GM13976 (cell line): ENCODE measurements around the gene ITGA2.

Experiments used
- DNase-seq: peaks from one replicate; pipeline ENCODE4 v3.0.0; 2012; ENCODE audit warnings: low spot score
- CTCF ChIP-seq: IDR thresholded peaks from 2 replicates; pipeline ENCODE4 v1.5.1; 2012; ENCODE audit warnings: borderline replicate concordance, mild to moderate bottlenecking; ENCODE audit not compliant: insufficient read depth; ENCODE audit errors: extremely low read depth, missing control alignments, control extremely low read depth
- in situ Hi-C: fragments of 300-500 bp; cut with MboI; formaldehyde crosslinking; loops from one replicate; pipeline ENCODE4 v1.12.0; 2022; ENCODE audit warnings: low sequenced_read_pairs, mixed read lengths, inconsistent platforms; ENCODE audit not compliant: unreplicated experiment

ITGA2 gene

GRCh38 chr5:53118879-53119278, 129.7 kb downstream of the ITGA2 start:
- TF ChIP-seq CTCF: no peak
- in situ Hi-C loops: no loop called here
- no peak for DNase-seq

- in situ Hi-C loops: no loop called here
- TF ChIP-seq CTCF: no peak
- no peak for DNase-seq
These were observed 131.0 kb downstream of the ITGA2 start for GRCh38 chr5:53120165-53120564.

DNA sequence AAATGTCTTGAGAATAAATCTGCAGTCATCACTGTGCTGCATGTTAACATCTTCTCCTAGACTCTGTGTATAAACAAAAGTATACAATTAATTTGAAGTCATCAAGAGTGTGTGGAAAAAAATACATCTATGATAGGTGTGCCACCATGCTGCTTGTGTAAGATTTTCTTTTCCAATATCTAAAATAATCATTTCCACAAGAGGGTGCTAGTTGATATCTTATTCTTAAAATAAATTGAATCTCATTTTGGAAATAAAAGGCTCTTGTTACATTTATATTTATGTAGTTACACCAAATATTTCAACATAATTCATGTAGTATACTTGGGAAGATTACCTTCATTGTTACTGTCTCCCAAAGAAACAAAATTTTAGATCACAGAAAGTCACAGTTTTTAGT, 134.6 kb downstream of the ITGA2 start:
- DNase-seq: no peak
- no peak for TF ChIP-seq CTCF

DNA sequence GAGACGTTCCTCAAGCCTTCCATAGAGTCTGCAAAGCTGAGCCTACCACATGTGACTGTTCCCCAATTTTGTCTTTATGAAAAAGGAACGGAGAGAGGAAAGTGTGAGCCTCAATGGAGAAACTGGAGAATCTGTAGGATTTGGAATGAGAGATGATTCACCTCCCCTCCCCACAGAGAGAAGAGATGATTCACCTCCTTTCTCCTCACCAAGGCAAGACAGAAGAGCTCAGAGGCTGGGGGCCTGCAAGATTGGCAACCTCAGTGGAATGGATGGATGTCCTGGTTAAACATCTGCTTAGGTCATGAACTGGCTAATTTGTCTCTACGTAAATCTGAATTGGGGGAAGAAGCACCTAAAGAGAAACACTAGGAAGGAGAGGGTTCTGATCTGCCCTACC, 137.4 kb downstream of the ITGA2 start:
- TF ChIP-seq CTCF: no peak
- in situ Hi-C loops: no loop called here
- DNase-seq: no peak

More for the DNA sequence above, 134.6 kb downstream of the ITGA2 start:
- in situ Hi-C loops: no loop called here

- TF ChIP-seq CTCF: no peak
- no peak for DNase-seq
- in situ Hi-C loops: no loop called here
These were observed 138.0 kb downstream of the ITGA2 start for GRCh38 chr5:53127107-53127506.

DNA sequence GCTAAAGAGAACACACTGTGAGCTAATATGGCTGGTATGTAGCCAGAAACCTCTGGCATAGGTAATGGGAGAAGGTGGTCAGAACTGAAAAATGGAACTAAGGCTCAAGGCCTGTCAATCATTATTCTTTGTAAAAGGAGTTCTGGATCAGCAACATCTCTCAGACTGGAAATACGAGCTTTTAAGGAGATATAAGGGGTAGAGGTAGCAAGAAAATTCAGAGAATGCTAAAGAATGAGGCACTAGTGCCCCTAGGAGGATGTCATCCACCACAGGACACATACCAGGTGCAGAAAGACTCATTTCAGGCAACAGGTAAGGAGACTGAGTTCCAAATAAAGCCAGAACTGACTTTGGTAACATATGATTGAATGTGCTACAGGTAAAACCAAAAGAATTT, 139.3 kb downstream of the ITGA2 start:
- in situ Hi-C loops: no loop called here
- no peak for TF ChIP-seq CTCF
- no peak for DNase-seq

DNA sequence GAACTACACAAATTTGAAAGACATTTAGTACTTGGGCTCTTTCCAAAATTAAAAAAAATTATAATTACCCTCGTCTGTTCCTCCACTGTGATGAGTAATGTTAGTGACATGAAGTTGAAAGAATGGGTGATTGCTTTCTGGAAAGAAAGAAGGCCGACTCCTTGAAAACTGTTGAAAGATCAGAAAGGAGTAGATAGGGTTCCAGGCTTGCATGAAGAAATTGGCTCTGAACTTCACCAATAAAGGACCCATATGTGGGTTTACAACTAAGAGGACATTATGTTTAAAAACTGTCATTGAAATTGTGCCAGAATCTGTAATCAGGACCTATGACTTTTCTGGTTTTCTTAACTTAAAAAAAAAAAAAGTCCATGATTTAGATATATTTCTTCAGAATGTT, 141.1 kb downstream of the ITGA2 start:
- in situ Hi-C loops: no loop called here
- no peak for TF ChIP-seq CTCF
- no peak for DNase-seq
